Thoracic aorta (tissue), 2 donors: ENCODE results near the gene KLF11. TPM values are rescaled to one million over a fixed set of nuclear protein-coding genes. Genes with fewer than 3 reads are reported as not detected.
A peak's percentile ranks its signal among the peaks of the same experiment; 100 is the strongest.

Experiments used
- ATAC-seq: fragments of 150-250 bp; one replicate; pipeline ENCODE4 v1.8.0; 2017; ENCODE audit warnings: low read depth; ENCODE audit not compliant: insufficient number of reproducible peaks, low FRiP score
- DNase-seq: peaks from one replicate; pipeline ENCODE4 v3.0.0-alpha.2; 2020; ENCODE audit warnings: low spot score
- H3K27ac ChIP-seq, 2 donors: fragments of 200-600 bp; sonication (generic); 1 replicate in 1 of 2; 2 replicates in 1 of 2; pipeline ENCODE4 v1.5.1; 2016; ENCODE audit warnings: mild to moderate bottlenecking in 2 of 2, moderate library complexity in 2 of 2
- H3K27me3 ChIP-seq: fragments of 200-600 bp; sonication (generic); replicated peaks from 2 replicates; pipeline ENCODE4 v1.6.0; 2016; ENCODE audit warnings: mild to moderate bottlenecking; ENCODE audit not compliant: insufficient read depth
- H3K36me3 ChIP-seq: fragments of 200-600 bp; sonication (generic); one replicate; pipeline ENCODE4 v1.5.1; 2016
- H3K4me1 ChIP-seq, 2 donors: fragments of 200-600 bp; sonication (generic); 1 replicate in 1 of 2; 2 replicates in 1 of 2; pipeline versions ENCODE4 v1.5.1 to v1.6.0; 2016; ENCODE audit warnings: low read depth in 2 of 2, mild to moderate bottlenecking in 1 of 2; ENCODE audit not compliant: control insufficient read depth in 1 of 2
- H3K4me3 ChIP-seq: fragments of 200-600 bp; sonication (generic); 2 replicates; pipeline ENCODE4 v1.5.1; 2016; ENCODE audit warnings: mild to moderate bottlenecking
- H3K9me3 ChIP-seq: fragments of 200-600 bp; sonication (generic); 2 replicates; pipeline ENCODE4 v1.5.1; 2016
- total RNA-seq, 2 donors: library from RNA; depleted of rRNA; stranded (reverse); fragments of >200 nt; gene quantifications; one replicate each; pipeline versions ENCODE4 v1.1.0 to v1.2.3, GENCODE V29; 2016
- TF ChIP-seq, protein P1 (sequence below): fragments of 200-600 bp; sonication (generic); IDR thresholded peaks from one replicate; pipeline ENCODE4 v1.5.1; 2019; ENCODE audit warnings: antibody characterized with exemption

KLF11 gene
- total RNA-seq, 2 donors from 2014 or later = 14.4 to 20.0 TPM

DNA sequence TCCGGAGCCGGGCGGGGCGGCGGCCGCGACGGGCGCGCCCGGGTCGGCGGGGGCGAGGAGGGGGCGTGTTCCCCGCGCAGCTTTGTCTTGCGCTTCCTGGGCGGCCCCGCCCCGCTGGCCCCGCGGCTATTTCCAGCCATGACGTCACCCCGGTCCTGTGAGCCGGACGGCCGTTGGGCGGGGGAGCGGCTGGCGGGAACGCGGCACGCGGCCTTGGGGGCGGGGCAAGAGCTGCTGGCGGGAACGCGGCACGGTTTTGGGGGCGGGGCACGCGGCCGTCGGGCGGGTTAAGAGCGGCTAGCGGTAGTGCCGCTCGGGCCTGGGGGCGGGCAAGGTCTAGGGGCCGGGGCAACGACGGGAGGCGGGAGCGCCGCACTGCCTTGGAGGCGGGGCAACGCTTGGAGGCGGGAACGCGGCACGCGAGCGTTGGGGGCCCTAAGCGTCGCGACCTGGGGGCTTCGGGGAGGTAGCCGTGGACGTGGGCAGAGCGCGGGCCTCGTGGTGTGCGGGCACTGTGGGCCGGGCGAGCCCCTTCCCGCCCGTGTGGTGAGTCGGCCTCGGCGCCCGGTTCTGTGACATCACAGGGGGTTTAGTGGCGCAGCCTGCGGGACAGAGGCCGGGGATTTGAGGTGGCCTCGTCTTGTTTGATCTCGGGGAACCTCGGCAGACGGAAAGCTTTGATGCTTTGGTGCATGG, 704 bp downstream of the KLF11 start:
- H3K9me3 ChIP-seq = no peaks in the 10 kb centered on the region
- H3K4me1 ChIP-seq = peaks cover 18 to 61% of the 10 kb centered on the region in 2 donors
- peak; percentile 77 for ATAC-seq
- peak overlapping the region; percentile 88 to 95 for H3K27ac ChIP-seq
- peak overlapping the region; percentile 92 for H3K4me3 ChIP-seq
- H3K36me3 ChIP-seq = peaks cover 11% of the 10 kb centered on the region
- TF ChIP-seq, protein P1, sequence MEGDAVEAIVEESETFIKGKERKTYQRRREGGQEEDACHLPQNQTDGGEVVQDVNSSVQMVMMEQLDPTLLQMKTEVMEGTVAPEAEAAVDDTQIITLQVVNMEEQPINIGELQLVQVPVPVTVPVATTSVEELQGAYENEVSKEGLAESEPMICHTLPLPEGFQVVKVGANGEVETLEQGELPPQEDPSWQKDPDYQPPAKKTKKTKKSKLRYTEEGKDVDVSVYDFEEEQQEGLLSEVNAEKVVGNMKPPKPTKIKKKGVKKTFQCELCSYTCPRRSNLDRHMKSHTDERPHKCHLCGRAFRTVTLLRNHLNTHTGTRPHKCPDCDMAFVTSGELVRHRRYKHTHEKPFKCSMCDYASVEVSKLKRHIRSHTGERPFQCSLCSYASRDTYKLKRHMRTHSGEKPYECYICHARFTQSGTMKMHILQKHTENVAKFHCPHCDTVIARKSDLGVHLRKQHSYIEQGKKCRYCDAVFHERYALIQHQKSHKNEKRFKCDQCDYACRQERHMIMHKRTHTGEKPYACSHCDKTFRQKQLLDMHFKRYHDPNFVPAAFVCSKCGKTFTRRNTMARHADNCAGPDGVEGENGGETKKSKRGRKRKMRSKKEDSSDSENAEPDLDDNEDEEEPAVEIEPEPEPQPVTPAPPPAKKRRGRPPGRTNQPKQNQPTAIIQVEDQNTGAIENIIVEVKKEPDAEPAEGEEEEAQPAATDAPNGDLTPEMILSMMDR = no peak
- DNase-seq = peak; percentile 93
- H3K27me3 ChIP-seq = no peaks in the 10 kb centered on the region

DNA sequence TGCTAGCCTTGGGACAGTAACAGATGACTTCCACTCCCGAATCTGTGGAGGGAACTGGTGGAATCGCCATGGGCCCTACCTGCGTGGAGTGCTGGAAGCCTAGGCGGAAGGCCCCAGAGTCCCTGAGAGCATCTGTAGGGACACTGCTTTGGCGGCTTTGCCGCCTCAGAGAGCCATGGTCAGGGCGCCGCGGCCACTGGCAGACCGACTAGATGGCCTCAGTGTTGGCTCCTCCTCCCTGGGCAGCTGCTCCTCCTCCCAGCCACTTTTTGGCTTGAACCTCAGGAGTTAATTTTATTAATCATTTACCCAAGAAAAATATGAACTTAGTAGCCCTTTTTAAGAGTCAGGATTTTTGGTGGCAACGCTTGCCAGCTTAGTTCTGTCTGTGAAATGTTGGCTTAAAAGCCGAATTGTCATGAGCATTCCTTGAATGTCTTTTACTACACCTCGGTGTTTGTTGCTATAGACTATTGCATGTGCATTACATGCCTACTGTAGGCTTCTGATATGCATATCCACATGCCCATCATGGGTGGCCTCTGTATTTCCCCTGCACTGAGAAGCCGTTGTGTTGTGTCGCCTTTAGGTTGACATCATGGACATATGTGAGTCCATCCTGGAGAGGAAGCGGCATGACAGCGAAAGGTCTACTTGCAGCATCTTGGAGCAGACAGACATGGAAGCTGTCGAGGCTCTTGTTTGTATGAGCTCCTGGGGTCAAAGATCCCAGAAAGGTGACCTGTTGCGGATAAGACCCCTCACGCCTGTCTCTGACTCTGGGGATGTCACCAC, 2.4 kb downstream of the KLF11 start:
- TF ChIP-seq, protein P1 = no peak
- Histone ChIP-seq H3K27me3 (no peaks in the 10 kb centered on the region), H3K36me3 (peaks cover 15% of the 10 kb centered on the region), H3K4me3 (no peak overlapping the region), H3K9me3 (no peaks in the 10 kb centered on the region), H3K27ac (peak overlapping the region; percentile 83 to 90), H3K4me1 (peaks cover 11 to 46% of the 10 kb centered on the region in 2 donors)
- ATAC-seq (no peak), DNase-seq (no peak)

- DNase-seq = no peak
- Histone ChIP-seq H3K4me1 (peaks cover 9 to 35% of the 10 kb centered on the region in 2 donors), H3K4me3 (no peak overlapping the region), H3K27me3 (no peaks in the 10 kb centered on the region), H3K9me3 (no peaks in the 10 kb centered on the region), H3K27ac (no peak overlapping the region), H3K36me3 (peaks cover 17% of the 10 kb centered on the region)
- ATAC-seq = no peak
- TF ChIP-seq, protein P1 = no peak
These were observed 3.6 kb downstream of the KLF11 start for GRCh38 chr2:10046931-10047330.

- no peak overlapping the region for H3K4me3 ChIP-seq
- peaks cover 23% of the 10 kb centered on the region for H3K36me3 ChIP-seq
- no peaks in the 10 kb centered on the region for H3K9me3 ChIP-seq
- H3K4me1 ChIP-seq = peaks cover 5 to 27% of the 10 kb centered on the region in 2 donors
- TF ChIP-seq, protein P1 = no peak
- no peak overlapping the region for H3K27ac ChIP-seq
- no peaks in the 10 kb centered on the region for H3K27me3 ChIP-seq
- ATAC-seq (no peak), DNase-seq (no peak)
These were observed 4.5 kb downstream of the KLF11 start for GRCh38 chr2:10047616-10048500.
